Common myeloid progenitor, CD34-positive (primary cell): Measurements from ENCODE around the gene NME9.

Experiments
- CTCF ChIA-PET: fragments of 350-600 bp; sonication (Branson Sonifier 250); formaldehyde crosslinking; loops from one replicate; lab custom pipeline; 2021; ENCODE audit warnings: antibody characterized with exemption; lab: Charles Lee
- POLR2A ChIA-PET: fragments of 350-600 bp; sonication (Branson Sonifier 250); formaldehyde crosslinking; loops from one replicate; lab custom pipeline; 2021; ENCODE audit warnings: antibody characterized with exemption; lab: Charles Lee
- DNase-seq, 3 donors: peaks; one replicate each; pipeline versions ENCODE4 v3.0.0 to v3.0.0-alpha.2; 2013
- H3K27ac ChIP-seq, 2 experiments: 1 replicate in 1 of 2; 2 replicates in 1 of 2; pipeline ENCODE4 v1.7.0; 2013; ENCODE audit warnings: inconsistent platforms in 2 of 2, low read length in 2 of 2, mild to moderate bottlenecking in 2 of 2, low read depth in 1 of 2, moderate library complexity in 1 of 2; ENCODE audit not compliant: severe bottlenecking in 2 of 2, insufficient read depth in 1 of 2, poor library complexity in 1 of 2
- H3K27me3 ChIP-seq, 5 experiments: replicated peaks in 2 of 5; 1 replicate in 3 of 5; 2 replicates in 2 of 5; pipeline versions ENCODE4 v1.6.1 to v1.7.0; 2013; ENCODE audit warnings: low read length in 4 of 5, mild to moderate bottlenecking in 2 of 5, moderate library complexity in 2 of 5, inconsistent platforms in 1 of 5; ENCODE audit not compliant: insufficient read depth in 5 of 5, control insufficient read depth in 4 of 5
- H3K36me3 ChIP-seq, 4 experiments: 1 replicate in 2 of 4; 2 replicates in 2 of 4; pipeline versions ENCODE4 v1.6.1 to v1.7.0; 2013; ENCODE audit warnings: low read length in 3 of 4, control low read depth in 1 of 4, mild to moderate bottlenecking in 1 of 4; ENCODE audit not compliant: control insufficient read depth in 4 of 4, insufficient read depth in 4 of 4
- H3K4me1 ChIP-seq, 4 experiments: 1 replicate in 3 of 4; 2 replicates in 1 of 4; pipeline versions ENCODE4 v1.6.1 to v1.7.1; 2013; ENCODE audit warnings: low read length in 3 of 4, mild to moderate bottlenecking in 3 of 4, control low read depth in 1 of 4, inconsistent platforms in 1 of 4, moderate library complexity in 1 of 4; ENCODE audit not compliant: control insufficient read depth in 4 of 4, insufficient read depth in 4 of 4; ENCODE audit errors: control extremely low read depth in 1 of 4
- H3K4me3 ChIP-seq, 7 experiments: 1 replicate in 4 of 7; 2 replicates in 3 of 7; pipeline versions ENCODE4 v1.5.1 to v1.7.0; 2013; ENCODE audit warnings: mild to moderate bottlenecking in 7 of 7, low read length in 6 of 7, moderate library complexity in 6 of 7, inconsistent platforms in 2 of 7, low read depth in 2 of 7, control low read depth in 1 of 7; ENCODE audit not compliant: insufficient read depth in 4 of 7, control insufficient read depth in 1 of 7; ENCODE audit errors: extremely low read depth in 1 of 7
- H3K9me3 ChIP-seq, 5 experiments: 1 replicate in 4 of 5; 2 replicates in 1 of 5; pipeline versions ENCODE4 v1.6.1 to v1.7.1; 2013; ENCODE audit warnings: low read length in 4 of 5, mild to moderate bottlenecking in 2 of 5, inconsistent platforms in 1 of 5, low read depth in 1 of 5, moderate library complexity in 1 of 5; ENCODE audit not compliant: control insufficient read depth in 4 of 5, insufficient read depth in 2 of 5; ENCODE audit errors: control extremely low read depth in 1 of 5
- WGBS: methylation state at CpG from one replicate; pipeline ENCODE4 v1.1.5; 2013; ENCODE audit not compliant: insufficient coverage; 5-methylcytosine and 5-hydroxymethylcytosine counted together

Gene NME9

DNA sequence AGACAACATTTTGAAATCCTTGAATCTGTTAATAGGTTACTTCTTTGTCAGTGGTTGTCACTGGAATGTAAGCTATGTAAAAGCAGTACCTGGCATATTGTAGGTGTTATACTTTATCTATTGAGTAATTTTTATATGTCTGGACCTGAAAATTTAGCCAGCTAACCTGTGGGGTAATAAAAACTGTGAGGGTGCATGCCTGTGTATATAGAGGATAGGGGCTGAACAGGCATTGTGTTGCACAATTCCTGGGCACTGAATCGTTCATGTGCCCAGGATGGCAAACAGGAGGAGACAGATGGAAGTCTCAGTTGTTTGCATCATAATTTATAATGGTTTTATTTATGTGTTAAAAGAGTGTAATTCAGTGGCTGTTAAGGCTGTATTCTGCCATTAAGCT lies 75.4 kb downstream of the NME9 start:
- ChIA-PET CTCF (interaction anchor here (0.8 to 1.7 kb wide), 4 partner anchors 9 to 92 kb away, joined by 3 to 4 read pairs (median 4); no protein-coding TSS in a partner anchor), POLR2A (no interaction called here)
- no peak for DNase-seq
- no peak overlapping the region for H3K4me3 ChIP-seq
- WGBS = 100% methylated on average over 1 of the region's 1 CpG
- no peak overlapping the region for H3K27ac ChIP-seq
- no peaks in the 10 kb centered on the region for H3K9me3 ChIP-seq
- H3K27me3 ChIP-seq = no peaks in the 10 kb centered on the region
- peaks cover 5 to 22% (median 7%) of the 10 kb centered on the region in 4 experiments for H3K36me3 ChIP-seq
- H3K4me1 ChIP-seq = no peaks in the 10 kb centered on the region

- Histone ChIP-seq H3K4me3 (no peak overlapping the region), H3K27me3 (no peaks in the 10 kb centered on the region), H3K4me1 (no peaks in the 10 kb centered on the region), H3K9me3 (no peaks in the 10 kb centered on the region), H3K27ac (no peak overlapping the region), H3K36me3 (peaks cover 5 to 20% (median 7%) of the 10 kb centered on the region in 4 experiments)
- WGBS = no CpG with 5 or more reads among the region's 1 CpG
- no peak for DNase-seq
- ChIA-PET POLR2A (no interaction called here), CTCF (interaction anchor here (1.2 to 1.7 kb wide), 2 partner anchors 17 to 92 kb away, joined by 3 to 4 read pairs; no protein-coding TSS in a partner anchor)
Measured at GRCh38 chr3:138253609-138254008, 76.0 kb downstream of the NME9 start.
